Stimulated activated effector memory CD8-positive, alpha-beta T cell treated with anti-CD3 and anti-CD28 coated beads, Interleukin-12 subunit alpha, Interleukin-12 subunit beta, amount 100 ng/mL, for 72 hours (primary cell): Measurements from ENCODE around the gene F8.
A peak's percentile ranks its signal among the peaks of the same experiment; 100 is the strongest.
"Not testable (repeated sequence)": the region's sequence is repeated elsewhere in the genome, so short reads cannot be mapped to it uniquely, and the experiment has no call there.

ENCODE experiments used
- ATAC-seq: fragments of 150-1000 bp; cut with Tn5 transposase; 2 replicates; pipeline ENCODE4 v1.10.0; 2021
- DNase-seq, 2 donors: peaks; one replicate each; pipeline ENCODE4 v3.0.0; 2021 to 2022; ENCODE audit warnings: low spot score in 2 of 2
- H3K27ac Mint-ChIP-seq: one replicate; pipeline ENCODE4 v1.8.0; 2022; ENCODE audit warnings: mild to moderate bottlenecking, mixed read lengths
- H3K36me3 Mint-ChIP-seq: one replicate; pipeline ENCODE4 v1.8.0; 2022; ENCODE audit warnings: mild to moderate bottlenecking, mixed read lengths
- H3K4me1 Mint-ChIP-seq: one replicate; pipeline ENCODE4 v1.8.0; 2022; ENCODE audit warnings: mixed read lengths
- H3K4me3 Mint-ChIP-seq: one replicate; pipeline ENCODE4 v1.8.0; 2022; ENCODE audit warnings: mild to moderate bottlenecking, mixed read lengths
- H3K9me3 Mint-ChIP-seq: one replicate; pipeline ENCODE4 v1.8.0; 2022; ENCODE audit warnings: mixed read lengths

The F8 gene

DNA sequence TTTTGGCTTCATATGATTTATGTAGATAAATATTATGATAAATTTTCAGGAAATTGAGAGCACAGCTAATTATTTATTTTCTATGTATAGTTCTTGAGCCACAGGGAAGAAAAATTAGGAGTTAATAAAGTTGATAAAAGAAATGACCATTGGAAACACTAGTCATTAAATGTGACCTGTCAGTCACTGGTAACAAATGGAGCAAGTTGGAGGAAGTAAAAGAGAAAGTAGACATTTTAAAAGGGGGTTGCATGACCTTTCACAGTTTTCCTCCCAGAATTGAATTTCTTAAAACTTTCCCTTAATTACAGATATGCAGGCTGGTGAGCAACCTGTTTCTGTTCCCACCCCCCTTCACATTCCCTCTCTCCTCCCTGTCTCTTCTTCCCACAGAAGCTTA lies 193.4 kb downstream of the F8 start:
- Mint-ChIP-seq H3K9me3 (no peaks in the 10 kb centered on the region), H3K36me3 (no peaks in the 10 kb centered on the region), H3K4me1 (peaks cover 11% of the 10 kb centered on the region), H3K27ac (no peak overlapping the region), H3K4me3 (no peak overlapping the region)
- DNase-seq (no peak), ATAC-seq (no peak)

DNA sequence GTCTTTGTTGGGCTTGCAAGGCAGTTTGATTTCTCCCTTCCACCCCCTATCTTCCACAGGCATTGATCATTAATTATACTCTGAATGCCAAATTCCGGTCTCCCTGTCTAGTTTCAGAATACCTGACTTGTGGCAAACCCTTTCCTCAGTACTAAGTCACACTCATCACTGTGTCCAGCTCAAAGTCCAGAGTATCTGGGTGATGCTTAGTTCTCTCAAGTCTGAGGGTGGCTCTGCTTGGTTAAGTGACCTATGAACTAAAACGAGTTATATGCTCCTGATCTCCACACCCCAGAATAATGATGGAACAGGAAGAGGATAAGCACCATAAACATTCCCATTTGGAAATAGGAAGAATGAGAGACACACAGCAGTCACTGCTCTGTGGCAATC lies 194.5 kb downstream of the F8 start:
- H3K4me1 Mint-ChIP-seq, result peaks cover 11% of the 10 kb centered on the region
- ATAC-seq, result no peak
- no peak overlapping the region for H3K27ac Mint-ChIP-seq
- no peak overlapping the region for H3K4me3 Mint-ChIP-seq
- no peaks in the 10 kb centered on the region for H3K36me3 Mint-ChIP-seq
- no peak for DNase-seq
- H3K9me3 Mint-ChIP-seq, result no peaks in the 10 kb centered on the region

DNA sequence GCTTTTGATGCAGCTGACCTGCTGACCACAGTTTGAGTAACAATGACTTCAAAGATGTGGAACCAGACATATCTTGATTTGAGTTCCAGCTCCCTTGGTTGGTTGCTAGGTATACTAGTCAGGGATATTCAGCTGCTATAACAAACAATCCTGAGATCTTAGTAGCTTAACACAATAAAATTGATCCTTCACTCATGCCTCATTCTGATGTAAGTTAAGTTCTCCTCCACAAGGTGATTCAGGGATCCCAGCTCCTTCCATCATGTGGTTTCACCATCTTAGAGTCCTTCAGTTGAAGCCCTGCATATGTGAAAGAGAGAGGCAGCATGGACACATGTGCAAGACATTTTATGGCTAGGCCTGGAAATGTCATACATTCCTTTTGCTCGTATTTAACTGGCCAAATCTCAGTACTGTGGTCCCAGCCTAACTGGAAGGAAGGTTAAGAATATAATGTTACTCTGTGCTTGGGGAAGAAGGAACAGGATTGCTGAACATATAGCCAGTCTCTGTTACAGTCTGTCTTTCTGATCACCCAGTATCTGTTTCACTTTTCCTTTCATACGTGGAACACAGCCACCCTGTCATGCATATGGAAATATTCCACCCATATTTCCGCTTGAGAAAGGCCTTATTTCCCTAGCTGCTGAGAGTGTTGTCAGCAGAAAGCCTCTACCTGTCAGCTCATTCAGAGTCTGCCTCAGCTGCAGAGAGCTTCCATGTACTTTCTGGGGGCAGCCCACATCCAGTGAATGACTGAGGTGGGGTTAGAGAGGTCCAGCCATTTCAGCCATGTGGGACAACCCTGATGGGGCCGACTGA lies 195.1 kb downstream of the F8 start:
- no peak for DNase-seq
- Mint-ChIP-seq H3K27ac (peak overlapping the region; percentile 67), H3K9me3 (no peaks in the 10 kb centered on the region), H3K4me3 (no peak overlapping the region), H3K36me3 (no peaks in the 10 kb centered on the region), H3K4me1 (peaks cover 11% of the 10 kb centered on the region)
- ATAC-seq, result peak; percentile 59

- ATAC-seq, H3K9me3 Mint-ChIP-seq, DNase-seq, H3K27ac Mint-ChIP-seq, H3K4me3 Mint-ChIP-seq, H3K36me3 Mint-ChIP-seq: not testable (repeated sequence)
- H3K4me1 Mint-ChIP-seq, result peaks cover 11% of the 10 kb centered on the region
Observed at GRCh38 chrX:154825586-154825985, 196.9 kb downstream of the F8 start.

- Mint-ChIP-seq H3K36me3 (no peaks in the 10 kb centered on the region), H3K9me3 (no peaks in the 10 kb centered on the region), H3K4me3 (no peak overlapping the region)
Observed at GRCh38 chrX:154824638-154825037, 197.9 kb downstream of the F8 start.

GRCh38 chrX:154822029-154822428 lies 200.5 kb downstream of the F8 start:
- Mint-ChIP-seq H3K4me1 (no peaks in the 10 kb centered on the region), H3K27ac (no peak overlapping the region), H3K9me3 (no peaks in the 10 kb centered on the region), H3K36me3 (no peaks in the 10 kb centered on the region), H3K4me3 (no peak overlapping the region)
- no peak for ATAC-seq
- DNase-seq, result no peak

More at GRCh38 chrX:154824638-154825037, 197.9 kb downstream of the F8 start:
- ATAC-seq, result no peak
- no peak for DNase-seq
- no peak overlapping the region for H3K27ac Mint-ChIP-seq
- peaks cover 11% of the 10 kb centered on the region for H3K4me1 Mint-ChIP-seq

DNA sequence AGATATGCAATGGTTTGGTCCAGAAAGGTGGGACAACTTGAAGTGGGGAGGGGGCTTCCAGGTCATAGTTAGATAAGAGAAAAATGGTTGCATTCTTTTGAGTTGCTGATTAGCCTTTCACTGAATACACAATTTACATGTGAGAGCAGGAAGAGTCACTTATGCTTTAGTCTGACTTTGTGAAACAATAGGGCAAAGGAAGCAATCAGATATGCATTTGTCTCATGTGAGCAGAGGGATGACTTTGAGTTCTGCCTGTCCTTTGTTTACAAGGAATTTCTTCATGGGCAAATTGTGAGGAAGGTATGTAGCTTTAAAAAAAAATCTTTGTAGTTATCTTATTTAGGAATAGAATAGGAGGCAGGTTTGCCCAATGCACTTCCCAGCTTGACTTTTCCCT lies 201.0 kb downstream of the F8 start:
- H3K27ac Mint-ChIP-seq, result no peak overlapping the region
- H3K4me3 Mint-ChIP-seq, result no peak overlapping the region
- H3K36me3 Mint-ChIP-seq, result no peaks in the 10 kb centered on the region
- H3K9me3 Mint-ChIP-seq, result no peaks in the 10 kb centered on the region
- ATAC-seq (no peak), DNase-seq (no peak)
- no peaks in the 10 kb centered on the region for H3K4me1 Mint-ChIP-seq

- H3K9me3 Mint-ChIP-seq, result no peaks in the 10 kb centered on the region
- H3K4me3 Mint-ChIP-seq, result no peak overlapping the region
- H3K4me1 Mint-ChIP-seq, result no peaks in the 10 kb centered on the region
- H3K36me3 Mint-ChIP-seq, result no peaks in the 10 kb centered on the region
- DNase-seq (no peak), ATAC-seq (no peak)
- no peak overlapping the region for H3K27ac Mint-ChIP-seq
Observed at GRCh38 chrX:154819771-154820341, 202.7 kb downstream of the F8 start.

DNA sequence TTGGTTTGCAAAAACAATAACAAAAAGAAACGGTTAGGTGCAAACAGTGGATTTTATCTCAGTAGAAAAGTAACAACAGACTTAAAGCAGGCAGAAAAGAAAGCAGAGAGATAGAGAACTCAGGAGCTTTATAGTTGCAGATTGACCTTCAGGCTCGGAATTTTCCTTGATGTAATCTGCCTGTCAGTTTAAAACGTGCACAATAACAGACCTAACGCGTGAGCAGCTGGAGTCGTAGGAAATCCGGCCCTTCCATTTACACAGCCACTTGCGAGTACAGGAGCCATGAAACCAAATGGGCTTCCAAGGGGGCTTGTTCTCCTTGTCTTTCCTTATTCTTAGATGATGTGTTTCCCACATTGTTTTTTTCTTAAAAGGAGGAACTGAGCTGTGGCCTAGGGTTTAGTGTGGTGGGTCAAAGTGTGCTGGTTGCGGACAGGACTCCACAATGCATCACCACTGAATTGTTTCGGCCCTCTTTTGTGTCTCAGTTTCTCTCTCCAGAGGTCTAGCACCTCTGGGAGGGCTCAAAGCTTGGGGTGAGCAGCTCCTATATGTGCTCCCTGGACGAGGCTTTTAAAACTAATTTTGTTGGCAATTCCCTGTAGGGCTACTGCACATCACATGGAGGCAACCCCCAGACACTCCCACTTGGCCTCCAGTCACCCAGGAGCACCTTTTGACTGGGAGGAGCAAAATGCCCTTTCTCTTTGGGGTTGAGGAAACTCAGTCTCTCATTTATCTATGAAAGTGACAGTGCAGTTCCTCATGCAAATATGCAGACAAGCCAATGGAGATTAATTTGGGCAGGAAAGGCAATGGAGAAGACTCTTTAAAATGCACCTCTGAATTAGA lies 203.4 kb downstream of the F8 start:
- Mint-ChIP-seq H3K4me3 (no peak overlapping the region), H3K36me3 (no peaks in the 10 kb centered on the region), H3K4me1 (no peaks in the 10 kb centered on the region), H3K27ac (no peak overlapping the region), H3K9me3 (no peaks in the 10 kb centered on the region)
- ATAC-seq, result no peak
- no peak for DNase-seq

GRCh38 chrX:154817048-154817618 lies 205.4 kb downstream of the F8 start:
- not testable (repeated sequence) for H3K36me3 Mint-ChIP-seq, DNase-seq, H3K27ac Mint-ChIP-seq, H3K9me3 Mint-ChIP-seq, ATAC-seq, H3K4me1 Mint-ChIP-seq, H3K4me3 Mint-ChIP-seq

DNA sequence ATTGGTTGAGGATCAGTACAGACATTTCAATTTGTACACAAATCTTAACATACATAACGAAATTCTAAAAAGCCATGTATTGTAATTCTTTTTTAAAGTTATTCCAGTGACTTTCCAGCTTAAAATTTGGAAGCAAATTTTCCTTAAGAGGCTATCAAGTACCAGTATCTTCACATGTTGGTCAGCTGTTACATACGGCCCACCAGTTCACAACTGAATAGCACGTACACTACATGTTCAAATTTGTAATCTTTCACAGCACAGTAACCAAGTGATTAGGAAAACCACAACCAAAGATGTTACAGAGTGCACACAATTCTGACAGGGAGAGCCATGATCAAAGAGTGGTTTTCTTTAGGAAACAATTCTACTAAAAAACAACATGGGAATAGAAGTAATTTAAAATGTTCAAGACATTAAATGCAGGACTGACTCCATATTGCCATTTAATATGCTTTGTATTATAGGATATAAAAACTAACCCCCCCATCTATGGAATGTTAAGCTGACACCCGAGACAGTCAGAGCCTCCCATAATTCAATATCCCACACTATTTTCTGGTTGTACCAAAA lies 206.1 kb downstream of the F8 start:
- H3K27ac Mint-ChIP-seq, DNase-seq, H3K4me1 Mint-ChIP-seq, H3K9me3 Mint-ChIP-seq, H3K36me3 Mint-ChIP-seq, H3K4me3 Mint-ChIP-seq, ATAC-seq: not testable (repeated sequence)

- DNase-seq (no peak), ATAC-seq (no peak)
- Mint-ChIP-seq H3K4me1 (no peaks in the 10 kb centered on the region), H3K36me3 (no peaks in the 10 kb centered on the region), H3K27ac (no peak overlapping the region), H3K4me3 (no peak overlapping the region), H3K9me3 (no peaks in the 10 kb centered on the region)
Observed at GRCh38 chrX:154815274-154815818, 207.2 kb downstream of the F8 start.

GRCh38 chrX:154813801-154814200 lies 208.7 kb downstream of the F8 start:
- no peaks in the 10 kb centered on the region for H3K9me3 Mint-ChIP-seq
- no peak for ATAC-seq
- H3K4me1 Mint-ChIP-seq, result no peaks in the 10 kb centered on the region
- H3K4me3 Mint-ChIP-seq, result no peak overlapping the region
- DNase-seq, result no peak
- H3K36me3 Mint-ChIP-seq, result no peaks in the 10 kb centered on the region
- no peak overlapping the region for H3K27ac Mint-ChIP-seq

DNA sequence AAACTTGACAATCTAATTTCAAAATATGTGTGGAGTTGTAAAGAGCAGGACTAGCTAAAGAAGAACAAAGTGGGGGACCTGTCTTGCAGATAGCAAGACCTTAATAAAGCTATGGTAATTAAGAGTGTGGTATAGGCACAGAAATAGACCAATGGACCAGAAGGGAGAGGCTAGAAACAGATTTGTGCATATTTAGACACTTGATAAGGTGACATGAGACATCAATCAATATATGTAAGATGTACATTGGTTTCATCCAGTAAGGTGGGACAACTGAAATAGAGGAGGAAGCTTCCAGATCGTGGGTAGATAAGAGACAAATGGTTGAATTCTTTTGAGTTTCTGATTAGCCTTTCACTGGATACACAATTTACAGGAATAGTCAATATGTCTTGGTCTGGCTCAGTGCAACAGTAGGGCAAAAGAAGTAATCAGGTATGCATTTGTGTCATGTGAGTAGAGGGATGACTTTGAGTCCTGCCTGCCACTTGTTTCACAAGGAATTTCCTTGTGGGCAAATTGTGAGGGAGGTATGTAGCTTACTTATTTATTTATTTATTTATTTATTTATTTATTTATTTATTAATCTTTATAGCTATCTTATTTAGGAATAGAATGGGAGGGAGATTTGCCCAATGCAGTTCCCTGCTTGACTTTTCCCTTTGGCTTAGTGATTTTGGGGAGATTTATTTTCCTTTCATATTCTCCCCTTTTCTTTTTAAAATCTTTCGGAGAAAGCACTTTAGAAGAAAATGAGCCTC lies 210.0 kb downstream of the F8 start:
- Mint-ChIP-seq H3K4me1 (no peaks in the 10 kb centered on the region), H3K36me3 (no peaks in the 10 kb centered on the region), H3K9me3 (no peaks in the 10 kb centered on the region), H3K27ac (no peak overlapping the region), H3K4me3 (no peak overlapping the region)
- DNase-seq (no peak), ATAC-seq (no peak)
